ENCODE results near the gene ZBTB40.

ZBTB40 gene

DNA sequence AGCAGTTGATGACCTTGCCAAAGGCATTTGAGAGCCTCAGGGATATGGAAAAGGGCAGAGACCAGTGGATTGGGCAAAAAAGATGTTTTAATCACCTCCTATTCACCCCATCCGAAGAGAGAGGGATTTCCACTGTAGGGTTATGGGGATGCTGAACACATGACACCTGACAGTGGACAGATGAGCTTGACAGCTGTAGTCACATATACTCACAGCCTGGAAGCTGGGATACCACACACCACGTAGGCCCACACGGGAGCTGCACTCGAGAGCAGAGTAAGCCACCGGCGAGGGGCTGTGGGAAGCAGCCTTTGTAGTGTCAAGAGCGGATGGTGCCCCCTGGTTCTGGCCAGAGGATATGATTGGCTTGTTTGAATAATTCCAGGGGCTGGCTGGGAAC, 20.0 kb downstream of the ZBTB40 start:
- DNase-seq (ENCODE audit: low read depth in 2 of 2) = no peak

DNA sequence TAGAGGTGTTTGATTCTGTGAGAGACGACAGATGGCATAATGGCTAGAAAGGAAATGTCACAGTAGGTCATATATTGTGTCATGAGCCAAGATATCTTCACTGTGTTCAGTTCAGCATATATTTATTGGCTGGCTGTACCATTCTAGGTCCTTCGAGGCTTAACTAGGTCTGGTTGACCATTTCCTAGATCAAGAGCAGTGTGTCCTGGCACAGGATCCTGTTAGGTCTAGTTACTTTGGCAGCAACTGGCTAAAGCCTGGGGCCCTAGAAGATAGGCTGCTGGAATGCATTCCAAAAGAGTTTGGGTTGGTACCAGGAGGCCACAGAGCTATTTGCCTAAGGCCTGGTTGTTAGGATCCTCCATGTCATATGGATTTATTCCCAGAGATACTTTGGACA, 20.9 kb downstream of the ZBTB40 start:
- no peak for DNase-seq (ENCODE audit: low read depth in 2 of 2)

DNA sequence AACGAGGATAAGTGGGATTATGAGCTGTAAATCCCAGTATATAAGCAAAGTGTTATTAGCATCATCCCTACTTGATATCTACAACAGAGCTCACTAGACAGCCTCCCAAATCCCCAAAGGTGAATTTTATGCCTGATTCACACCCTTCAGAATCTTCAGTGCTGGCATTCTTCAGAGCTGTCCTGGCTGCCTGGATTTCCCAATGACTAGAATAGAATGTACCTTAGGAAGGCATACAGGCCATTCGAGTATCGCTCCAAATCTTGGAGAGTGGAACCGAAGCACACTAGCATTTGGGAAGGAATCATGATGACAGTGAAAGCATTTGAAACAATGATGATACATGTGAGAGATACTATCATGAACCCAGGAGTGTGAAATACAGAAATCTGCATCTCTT, 22.3 kb downstream of the ZBTB40 start:
- no peak for DNase-seq (ENCODE audit: low read depth in 2 of 2)

DNA sequence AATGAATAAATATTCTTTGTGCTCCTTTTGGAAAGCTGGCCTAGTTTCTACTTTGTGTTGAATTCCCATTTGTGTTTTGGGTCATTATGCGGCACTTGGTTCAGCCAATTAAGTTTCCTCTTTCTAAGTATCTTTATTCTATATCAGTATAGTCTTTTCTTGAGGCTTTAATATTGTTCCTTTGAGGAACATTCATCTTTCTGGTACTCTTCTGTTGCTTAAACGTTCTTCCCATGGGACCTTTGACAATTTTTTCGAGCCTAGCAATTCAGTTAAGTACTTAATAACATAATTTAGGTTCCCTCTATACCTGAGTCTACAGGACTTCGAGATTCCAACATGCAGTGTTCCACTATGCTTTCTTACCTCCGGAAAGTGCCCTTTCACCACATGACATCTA, 24.9 kb downstream of the ZBTB40 start:
- DNase-seq (ENCODE audit: low read depth in 2 of 2) = no peak

- DNase-seq (ENCODE audit: low read depth in 2 of 2) = no peak
Observed at GRCh38 chr1:22483121-22483520, 31.5 kb downstream of the ZBTB40 start.

DNA sequence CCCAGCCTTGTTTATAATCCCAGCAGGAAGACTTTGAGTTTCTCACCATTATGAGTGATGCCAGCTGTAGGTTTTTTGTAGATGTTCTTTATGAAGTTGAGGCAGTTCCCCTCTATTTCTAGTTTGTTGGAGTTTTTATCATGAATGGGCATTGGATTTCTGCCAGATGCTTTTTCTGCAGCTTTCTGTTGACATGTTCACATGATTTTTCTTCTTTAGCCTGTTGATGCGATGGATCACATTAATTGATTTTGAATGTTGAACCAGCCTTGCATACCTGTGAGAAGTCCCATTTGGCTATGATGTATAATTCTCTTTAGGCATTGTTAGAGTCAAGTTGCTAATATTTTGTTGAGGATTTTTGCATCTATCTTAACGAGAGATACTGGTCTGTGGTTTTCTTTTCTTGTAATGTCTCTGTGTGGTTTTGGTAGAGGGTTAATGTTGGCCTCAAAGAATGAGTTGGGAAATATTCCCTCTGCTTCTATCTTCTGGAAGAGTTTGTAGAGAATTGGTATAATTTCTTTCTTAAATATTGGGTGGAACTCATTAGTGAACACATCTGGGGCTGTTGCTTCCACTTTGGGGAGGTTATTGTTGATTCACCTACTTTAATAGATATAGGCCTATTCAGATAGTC, 33.2 kb downstream of the ZBTB40 start:
- no peak for DNase-seq (ENCODE audit: low read depth in 2 of 2)

DNA sequence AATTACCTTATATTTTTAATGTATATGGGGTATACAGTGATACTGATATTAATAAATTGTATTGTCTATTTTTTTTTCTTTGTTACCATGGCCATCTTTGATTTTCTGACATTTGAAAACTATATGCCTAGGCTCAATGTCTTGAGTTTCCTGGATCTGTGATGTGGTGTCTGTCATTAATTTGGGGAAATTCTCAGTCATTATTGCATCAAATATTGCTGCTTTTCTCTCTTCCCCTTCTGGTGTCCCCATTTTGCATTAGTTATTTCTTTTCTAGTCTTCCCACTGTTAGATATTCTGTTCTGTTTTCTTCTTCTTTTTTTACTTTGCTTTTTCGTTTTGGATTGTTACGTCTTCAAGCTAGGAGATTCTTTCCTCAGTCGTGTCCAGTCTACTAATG, 33.8 kb downstream of the ZBTB40 start:
- no peak for DNase-seq (ENCODE audit: low read depth in 2 of 2)

DNA sequence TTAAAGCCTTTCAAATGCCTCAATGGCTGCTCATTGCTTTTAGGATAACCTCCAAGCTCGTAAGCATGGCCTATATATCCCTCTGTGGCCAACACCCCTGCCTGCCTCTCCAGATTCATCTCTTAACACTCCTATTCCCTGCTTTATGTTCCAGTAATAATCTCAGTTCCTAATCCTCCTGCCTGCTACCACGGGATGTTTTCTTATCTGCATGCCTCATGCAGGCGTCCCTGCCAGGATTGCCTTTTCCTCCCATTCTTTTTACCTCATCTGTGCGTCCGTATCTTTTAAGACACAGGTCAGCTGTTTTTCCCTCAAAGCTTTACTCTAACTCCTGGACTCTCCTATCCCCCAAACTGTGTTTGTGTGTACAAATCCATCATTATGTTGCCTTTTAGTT, 36.1 kb downstream of the ZBTB40 start:
- DNase-seq (ENCODE audit: low read depth in 2 of 2) = no peak

DNA sequence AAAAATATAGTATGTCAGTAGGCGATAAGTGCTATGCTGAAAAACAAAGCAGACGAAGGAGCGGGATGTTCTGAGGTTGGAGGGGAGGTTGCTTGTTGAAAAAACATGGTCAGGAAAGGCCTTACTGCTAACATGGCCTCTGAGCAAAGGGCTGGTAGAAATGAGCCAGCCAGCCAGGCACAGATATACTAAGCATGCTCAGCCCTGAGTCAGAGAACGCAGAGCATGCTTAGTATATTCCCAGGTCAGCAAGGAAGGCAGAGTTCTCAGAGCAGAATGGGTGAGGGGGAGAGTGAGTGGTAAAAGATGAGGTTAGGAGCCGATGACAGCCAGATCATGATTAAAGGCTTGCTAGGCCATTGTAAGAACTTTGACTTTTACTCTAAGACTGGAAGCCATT, 36.7 kb downstream of the ZBTB40 start:
- DNase-seq (ENCODE audit: low read depth in 2 of 2) = no peak

DNA sequence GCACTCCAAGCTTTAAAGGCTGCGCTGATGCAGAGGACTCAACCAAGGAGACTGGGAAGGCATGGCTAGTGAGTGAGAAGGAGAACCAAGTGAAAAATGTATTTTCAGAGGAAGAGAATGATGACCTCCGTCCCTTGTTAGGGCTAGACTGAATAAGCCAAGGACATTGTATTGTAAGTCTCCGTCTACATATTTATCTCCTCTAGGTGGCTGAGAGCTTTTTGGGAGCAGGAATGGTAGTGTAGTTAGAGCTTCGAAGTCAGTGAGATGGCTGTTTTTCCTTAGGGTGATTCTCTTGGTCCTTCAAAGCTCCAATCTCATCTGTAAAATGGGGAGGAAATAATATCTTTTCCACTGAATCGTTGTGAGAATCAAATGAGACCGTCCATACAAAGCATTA, 37.6 kb downstream of the ZBTB40 start:
- no peak for DNase-seq (ENCODE audit: low read depth in 2 of 2)

GRCh38 chr1:22489823-22490222, 38.2 kb downstream of the ZBTB40 start:
- DNase-seq (ENCODE audit: low read depth in 2 of 2) = no peak

DNA sequence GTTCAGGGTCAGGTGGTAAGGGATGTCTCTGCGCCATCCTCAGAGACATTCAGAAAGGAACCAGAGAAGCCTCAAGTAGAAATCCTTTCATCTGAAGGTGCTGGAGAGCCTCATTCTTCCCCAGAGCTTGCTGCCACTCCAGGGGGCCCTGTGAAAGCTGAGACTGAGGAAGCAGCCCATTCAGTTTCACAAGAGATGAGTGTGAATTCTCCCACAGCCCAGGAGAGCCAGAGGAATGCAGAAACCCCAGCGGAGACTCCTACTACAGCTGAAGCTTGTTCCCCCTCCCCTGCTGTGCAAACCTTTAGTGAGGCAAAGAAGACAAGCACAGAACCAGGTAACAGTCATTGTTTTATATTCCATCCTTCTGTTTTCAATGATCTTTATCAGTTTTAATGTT, 38.7 kb downstream of the ZBTB40 start:
- no peak for DNase-seq (ENCODE audit: low read depth in 2 of 2)

- DNase-seq (ENCODE audit: low read depth in 2 of 2) = no peak
Observed at GRCh38 chr1:22491995-22492715, 40.5 kb downstream of the ZBTB40 start.

GRCh38 chr1:22494144-22494543, 42.5 kb downstream of the ZBTB40 start:
- no peak for DNase-seq (ENCODE audit: low read depth in 2 of 2)

- DNase-seq (ENCODE audit: low read depth in 2 of 2) = no peak
Observed at GRCh38 chr1:22494943-22495579, 43.4 kb downstream of the ZBTB40 start.

- no peak for DNase-seq (ENCODE audit: low read depth in 2 of 2)
Observed at GRCh38 chr1:22496536-22497160, 45.0 kb downstream of the ZBTB40 start.

DNA sequence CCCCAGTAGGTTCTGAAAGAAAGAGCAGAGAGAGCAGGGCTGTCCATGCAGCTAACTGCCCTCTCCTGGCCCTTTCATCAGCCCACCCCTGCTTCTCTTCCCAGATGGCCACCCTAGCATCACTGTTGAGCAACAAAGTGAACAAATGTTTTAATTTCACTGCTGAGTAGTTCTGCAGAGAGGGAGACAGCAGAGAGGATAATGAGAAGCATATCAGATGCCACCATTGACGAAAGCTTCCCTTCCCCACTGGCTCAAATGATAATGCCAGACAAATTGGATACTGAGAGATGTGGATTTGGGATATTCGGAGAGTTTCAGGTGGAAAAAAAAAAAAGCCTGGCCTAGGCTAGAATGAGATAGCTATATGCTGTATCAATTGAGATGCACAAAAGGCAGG, 46.8 kb downstream of the ZBTB40 start:
- DNase-seq (ENCODE audit: low read depth in 2 of 2) = no peak

DNA sequence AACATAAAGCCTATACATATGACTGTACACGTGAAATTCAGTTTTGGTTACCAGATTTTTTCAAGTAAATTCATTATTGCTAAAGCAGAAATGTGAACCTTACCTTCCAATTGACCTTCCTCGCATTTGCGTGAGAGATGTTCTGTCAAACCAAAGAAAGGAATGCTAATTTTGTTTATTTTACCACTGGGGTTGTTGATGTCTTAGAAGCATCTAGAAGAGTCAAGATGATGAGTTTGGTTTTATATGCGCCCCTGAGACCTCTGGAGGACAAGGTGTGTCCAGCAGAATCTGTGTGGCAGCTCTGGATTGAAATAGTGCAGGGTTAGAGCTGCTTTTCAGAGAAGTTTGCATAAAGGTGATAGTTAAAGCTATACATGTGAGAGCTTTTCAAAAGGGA, 48.4 kb downstream of the ZBTB40 start:
- no peak for DNase-seq (ENCODE audit: low read depth in 2 of 2)

- DNase-seq (ENCODE audit: low read depth in 2 of 2) = no peak
Observed at GRCh38 chr1:22500471-22500870, 48.8 kb downstream of the ZBTB40 start.

- no peak for DNase-seq (ENCODE audit: low read depth in 2 of 2)
Observed at GRCh38 chr1:22502202-22502601, 50.6 kb downstream of the ZBTB40 start.

GRCh38 chr1:22503721-22504410, 52.2 kb downstream of the ZBTB40 start:
- no peak for DNase-seq (ENCODE audit: low read depth in 2 of 2)

GRCh38 chr1:22506130-22506692, 54.6 kb downstream of the ZBTB40 start:
- DNase-seq (ENCODE audit: low read depth in 2 of 2) = no peak

Measured in stimulated activated CD4-positive, alpha-beta T cell treated with anti-CD3 and anti-CD28 coated beads, Interleukin-1b, Interleukin-23, amount 100 ng/mL, for 4 hours (primary cell).